Measurements from ENCODE around the gene MYOF. TPM values are rescaled to one million over a fixed set of nuclear protein-coding genes. Genes with fewer than 3 reads are reported as not detected.

MYOF gene
- total RNA-seq, 5 donors from 2014 or later (not counting 1 experiment from before 2014, with no cell fraction given), result 0.65 to 1.1 (median 0.86) TPM

- H3K27ac Mint-ChIP-seq, result no peak overlapping the region
- no peak for ATAC-seq (replicated peaks in 1 of 4)
Observed at GRCh38 chr10:93385345-93385744, 96.8 kb downstream of the MYOF start.

GRCh38 chr10:93384006-93384405 lies 98.1 kb downstream of the MYOF start:
- ATAC-seq (replicated peaks in 1 of 4), result no peak
- H3K27ac ChIP-seq (ENCODE audit: low read length), result no peak overlapping the region
- H3K9me3 ChIP-seq, result no peaks in the 10 kb centered on the region
- H3K4me1 ChIP-seq (ENCODE audit: control insufficient read depth in 1 of 2, extremely low read depth in 1 of 2, insufficient read depth in 2 of 2, low read length in 2 of 2), result peaks cover 0 to 17% of the 10 kb centered on the region in 2 experiments
- Mint-ChIP-seq H3K27me3 (no peaks in the 10 kb centered on the region), H3K9me3 (no peaks in the 10 kb centered on the region), H3K36me3 (no peaks in the 10 kb centered on the region), H3K4me3 (no peak overlapping the region), H3K27ac (no peak overlapping the region), H3K4me1 (peaks cover 17 to 33% (median 28%) of the 10 kb centered on the region in 3 donors)
- H3K4me3 ChIP-seq (ENCODE audit: control insufficient read depth in 1 of 2, extremely low read depth in 1 of 2, low read length in 1 of 2), result no peak overlapping the region
- CTCF ChIA-PET, result interaction anchor here in 1 of 2 donors (0.6 to 1.5 kb wide), 2 partner anchors 99 to 128 kb away, joined by 4 to 7 read pairs; partner anchors contain the start of gene MYOF
- 100% methylated on average over 2 of the region's 7 CpGs for WGBS (ENCODE audit: insufficient coverage)
- no peak for DNase-seq
- no peaks in the 10 kb centered on the region for H3K36me3 ChIP-seq (ENCODE audit: control insufficient read depth in 2 of 2, extremely low read depth in 1 of 2, insufficient read depth in 1 of 2, low read length in 1 of 2)
- POLR2A ChIA-PET, result interaction anchor here in 1 of 2 donors (0.6 kb wide), 1 partner anchor 98 kb away, joined by 3 read pairs; the partner anchor contains the start of gene MYOF
- no peaks in the 10 kb centered on the region for H3K27me3 ChIP-seq (replicated peaks in 1 of 2; ENCODE audit: control insufficient read depth in 2 of 2, extremely low read depth in 1 of 2, insufficient read depth in 2 of 2, low read length in 1 of 2)

More at GRCh38 chr10:93385345-93385744, 96.8 kb downstream of the MYOF start:
- DNase-seq, result no peak
- 100% methylated on average over 1 of the region's 2 CpGs for WGBS (ENCODE audit: insufficient coverage)
- Mint-ChIP-seq H3K4me3 (no peak overlapping the region), H3K36me3 (no peaks in the 10 kb centered on the region), H3K9me3 (no peaks in the 10 kb centered on the region), H3K4me1 (peaks cover 18 to 23% (median 19%) of the 10 kb centered on the region in 3 donors), H3K27me3 (peaks cover 0 to 3% of the 10 kb centered on the region in 2 donors)
- CTCF ChIA-PET, result interaction anchor here (0.6 to 2.6 kb wide), 9 partner anchors 9 to 305 kb away, joined by 3 to 13 read pairs (median 5); partner anchors contain the start of gene MYOF (in 1 of the 2)
- POLR2A ChIA-PET, result interaction anchor here (0.6 to 1.0 kb wide), 3 partner anchors 11 to 452 kb away, joined by 3 to 4 read pairs (median 3); no protein-coding TSS in a partner anchor
- no peaks in the 10 kb centered on the region for H3K36me3 ChIP-seq (ENCODE audit: control insufficient read depth in 2 of 2, extremely low read depth in 1 of 2, insufficient read depth in 1 of 2, low read length in 1 of 2)
- no peak overlapping the region for H3K4me3 ChIP-seq (ENCODE audit: control insufficient read depth in 1 of 2, extremely low read depth in 1 of 2, low read length in 1 of 2)
- H3K4me1 ChIP-seq (ENCODE audit: control insufficient read depth in 1 of 2, extremely low read depth in 1 of 2, insufficient read depth in 2 of 2, low read length in 2 of 2), result peaks cover under 1 to 14% of the 10 kb centered on the region in 2 experiments
- H3K27ac ChIP-seq (ENCODE audit: low read length), result no peak overlapping the region
- H3K27me3 ChIP-seq (replicated peaks in 1 of 2; ENCODE audit: control insufficient read depth in 2 of 2, extremely low read depth in 1 of 2, insufficient read depth in 2 of 2, low read length in 1 of 2), result no peaks in the 10 kb centered on the region
- no peaks in the 10 kb centered on the region for H3K9me3 ChIP-seq

GRCh38 chr10:93383562-93383981 lies 98.6 kb downstream of the MYOF start:
- no peaks in the 10 kb centered on the region for H3K9me3 Mint-ChIP-seq
- Histone ChIP-seq H3K27me3 (replicated peaks in 1 of 2; ENCODE audit: control insufficient read depth in 2 of 2, extremely low read depth in 1 of 2, insufficient read depth in 2 of 2, low read length in 1 of 2) (no peaks in the 10 kb centered on the region), H3K36me3 (ENCODE audit: control insufficient read depth in 2 of 2, extremely low read depth in 1 of 2, insufficient read depth in 1 of 2, low read length in 1 of 2) (no peaks in the 10 kb centered on the region), H3K27ac (ENCODE audit: low read length) (no peak overlapping the region), H3K4me1 (ENCODE audit: control insufficient read depth in 1 of 2, extremely low read depth in 1 of 2, insufficient read depth in 2 of 2, low read length in 2 of 2) (peaks cover 0 to 17% of the 10 kb centered on the region in 2 experiments), H3K9me3 (no peaks in the 10 kb centered on the region), H3K4me3 (ENCODE audit: control insufficient read depth in 1 of 2, extremely low read depth in 1 of 2, low read length in 1 of 2) (no peak overlapping the region)
- peaks cover 17 to 33% (median 28%) of the 10 kb centered on the region in 3 donors for H3K4me1 Mint-ChIP-seq
- WGBS (ENCODE audit: insufficient coverage), result 90% methylated on average over 5 of the region's 6 CpGs
- H3K36me3 Mint-ChIP-seq, result no peaks in the 10 kb centered on the region
- no peak for ATAC-seq (replicated peaks in 1 of 4)
- ChIA-PET CTCF (interaction anchor here in 1 of 2 donors (0.6 to 1.5 kb wide), 2 partner anchors 99 to 128 kb away, joined by 4 to 7 read pairs; partner anchors contain the start of gene MYOF), POLR2A (interaction anchor here in 1 of 2 donors (0.6 kb wide), 1 partner anchor 99 kb away, joined by 3 read pairs; the partner anchor contains the start of gene MYOF)
- DNase-seq, result no peak
- no peak overlapping the region for H3K4me3 Mint-ChIP-seq
- no peaks in the 10 kb centered on the region for H3K27me3 Mint-ChIP-seq
- H3K27ac Mint-ChIP-seq, result no peak overlapping the region

GRCh38 chr10:93379731-93380575 lies 102.2 kb downstream of the MYOF start:
- no peaks in the 10 kb centered on the region for H3K9me3 ChIP-seq
- no peaks in the 10 kb centered on the region for H3K9me3 Mint-ChIP-seq
- H3K36me3 ChIP-seq (ENCODE audit: control insufficient read depth in 2 of 2, extremely low read depth in 1 of 2, insufficient read depth in 1 of 2, low read length in 1 of 2), result no peaks in the 10 kb centered on the region
- peaks cover 0 to 15% (median 9%) of the 10 kb centered on the region in 3 donors for H3K4me1 Mint-ChIP-seq
- peak in 3 of 4 experiments; percentile 51 to 84 (median 60) for ATAC-seq (replicated peaks in 1 of 4)
- H3K4me1 ChIP-seq (ENCODE audit: control insufficient read depth in 1 of 2, extremely low read depth in 1 of 2, insufficient read depth in 2 of 2, low read length in 2 of 2), result peaks cover 0 to 3% of the 10 kb centered on the region in 2 experiments
- no peaks in the 10 kb centered on the region for H3K36me3 Mint-ChIP-seq
- H3K27me3 Mint-ChIP-seq, result no peaks in the 10 kb centered on the region
- POLR2A ChIA-PET, result interaction anchor here in 1 of 2 donors (0.6 kb wide), 1 partner anchor 83 kb away, joined by 4 read pairs; no protein-coding TSS in a partner anchor
- DNase-seq, result peak in 4 of 35 experiments; percentile 3 to 24 (median 6)
- no peak overlapping the region for H3K4me3 ChIP-seq (ENCODE audit: control insufficient read depth in 1 of 2, extremely low read depth in 1 of 2, low read length in 1 of 2)
- H3K27ac Mint-ChIP-seq, result peak overlapping the region; percentile 5 to 63
- 44% methylated on average over 4 of the region's 5 CpGs for WGBS (ENCODE audit: insufficient coverage)
- CTCF ChIA-PET, result interaction anchor here (0.6 to 1.7 kb wide), 15 partner anchors 9 to 532 kb away, joined by 3 to 26 read pairs (median 6); partner anchors contain the start of genes MYOF (in 2 of the 2) and EXOC6 (in 1 of the 2)
- no peaks in the 10 kb centered on the region for H3K27me3 ChIP-seq (replicated peaks in 1 of 2; ENCODE audit: control insufficient read depth in 2 of 2, extremely low read depth in 1 of 2, insufficient read depth in 2 of 2, low read length in 1 of 2)
- H3K27ac ChIP-seq (ENCODE audit: low read length), result no peak overlapping the region
- H3K4me3 Mint-ChIP-seq, result no peak overlapping the region

- Histone ChIP-seq H3K4me3 (ENCODE audit: control insufficient read depth in 1 of 2, extremely low read depth in 1 of 2, low read length in 1 of 2) (no peak overlapping the region), H3K9me3 (no peaks in the 10 kb centered on the region), H3K36me3 (ENCODE audit: control insufficient read depth in 2 of 2, extremely low read depth in 1 of 2, insufficient read depth in 1 of 2, low read length in 1 of 2) (no peaks in the 10 kb centered on the region), H3K4me1 (ENCODE audit: control insufficient read depth in 1 of 2, extremely low read depth in 1 of 2, insufficient read depth in 2 of 2, low read length in 2 of 2) (peaks cover 0 to 3% of the 10 kb centered on the region in 2 experiments), H3K27ac (ENCODE audit: low read length) (no peak overlapping the region), H3K27me3 (replicated peaks in 1 of 2; ENCODE audit: control insufficient read depth in 2 of 2, extremely low read depth in 1 of 2, insufficient read depth in 2 of 2, low read length in 1 of 2) (no peaks in the 10 kb centered on the region)
- Mint-ChIP-seq H3K4me3 (no peak overlapping the region), H3K9me3 (no peaks in the 10 kb centered on the region), H3K27me3 (peaks cover 2 to 6% of the 10 kb centered on the region in 2 donors), H3K27ac (peak overlapping the region in 1 of 2 donors; percentile 63), H3K36me3 (no peaks in the 10 kb centered on the region), H3K4me1 (peaks cover 0 to 12% (median 9%) of the 10 kb centered on the region in 3 donors)
- POLR2A ChIA-PET, result no interaction called here
- CTCF ChIA-PET, result interaction anchor here (0.6 to 1.7 kb wide), 7 partner anchors 11 to 132 kb away, joined by 3 to 26 read pairs (median 8); partner anchors contain the start of gene MYOF (in 2 of the 2)
- WGBS (ENCODE audit: insufficient coverage), result 71% methylated on average over 1 of the region's 3 CpGs
- ATAC-seq (replicated peaks in 1 of 4), result peak in 3 of 4 experiments; percentile 13 to 30 (median 15)
- DNase-seq, result no peak
Observed at GRCh38 chr10:93378997-93379730, 103.0 kb downstream of the MYOF start.
